Thoracic aorta (tissue), 2 donors: ENCODE data around the gene SGCD. TPM values are rescaled to one million over a fixed set of nuclear protein-coding genes. Genes with fewer than 3 reads are reported as not detected.

ENCODE experiments used
- ATAC-seq: fragments of 150-250 bp; one replicate; pipeline ENCODE4 v1.8.0; 2017; ENCODE audit warnings: low read depth; ENCODE audit not compliant: insufficient number of reproducible peaks, low FRiP score
- DNase-seq: peaks from one replicate; pipeline ENCODE4 v3.0.0-alpha.2; 2020; ENCODE audit warnings: low spot score
- H3K27ac ChIP-seq, 2 donors: fragments of 200-600 bp; sonication (generic); 1 replicate in 1 of 2; 2 replicates in 1 of 2; pipeline ENCODE4 v1.5.1; 2016; ENCODE audit warnings: mild to moderate bottlenecking in 2 of 2, moderate library complexity in 2 of 2
- H3K27me3 ChIP-seq: fragments of 200-600 bp; sonication (generic); replicated peaks from 2 replicates; pipeline ENCODE4 v1.6.0; 2016; ENCODE audit warnings: mild to moderate bottlenecking; ENCODE audit not compliant: insufficient read depth
- H3K36me3 ChIP-seq: fragments of 200-600 bp; sonication (generic); one replicate; pipeline ENCODE4 v1.5.1; 2016
- H3K4me1 ChIP-seq, 2 donors: fragments of 200-600 bp; sonication (generic); 1 replicate in 1 of 2; 2 replicates in 1 of 2; pipeline versions ENCODE4 v1.5.1 to v1.6.0; 2016; ENCODE audit warnings: low read depth in 2 of 2, mild to moderate bottlenecking in 1 of 2; ENCODE audit not compliant: control insufficient read depth in 1 of 2
- H3K4me3 ChIP-seq: fragments of 200-600 bp; sonication (generic); 2 replicates; pipeline ENCODE4 v1.5.1; 2016; ENCODE audit warnings: mild to moderate bottlenecking
- H3K9me3 ChIP-seq: fragments of 200-600 bp; sonication (generic); 2 replicates; pipeline ENCODE4 v1.5.1; 2016
- CTCF ChIP-seq: fragments of 200-600 bp; sonication (generic); IDR thresholded peaks from one replicate; pipeline ENCODE4 v1.5.1; 2019; ENCODE audit warnings: antibody characterized with exemption
- total RNA-seq, 2 donors: library from RNA; depleted of rRNA; stranded (reverse); fragments of >200 nt; gene quantifications; one replicate each; pipeline versions ENCODE4 v1.1.0 to v1.2.3, GENCODE V29; 2016

Gene SGCD
- 10 to 100 TPM; 20.4 to 40.3 TPM for total RNA-seq

- Histone ChIP-seq H3K27ac (peak within 1 kb of the TSS; percentile 67 to 75), H3K4me1 (peaks cover 5 to 28% of the 10 kb centered on the region in 2 donors), H3K36me3 (no peaks in the 10 kb centered on the region), H3K9me3 (no peaks in the 10 kb centered on the region), H3K4me3 (peak within 1 kb of the TSS; percentile 77), H3K27me3 (no peaks in the 10 kb centered on the region)
- DNase-seq: peak; percentile 14
- no peak for TF ChIP-seq CTCF
- peak; percentile 76 for ATAC-seq
Measured at GRCh38 chr5:156326718-156327259, at the start of gene SGCD. SGCD (plus strand) TSS chr5:156327164.

GRCh38 chr5:156277290-156277689 lies 49.7 kb upstream of the SGCD start:
- Histone ChIP-seq H3K9me3 (no peaks in the 10 kb centered on the region), H3K27me3 (no peaks in the 10 kb centered on the region), H3K36me3 (no peaks in the 10 kb centered on the region), H3K4me3 (no peak overlapping the region), H3K27ac (no peak overlapping the region), H3K4me1 (no peaks in the 10 kb centered on the region)
- ATAC-seq (no peak), DNase-seq (no peak)
- no peak for TF ChIP-seq CTCF

GRCh38 chr5:156295431-156295830 lies 31.5 kb upstream of the SGCD start:
- TF ChIP-seq CTCF: no peak
- H3K27ac ChIP-seq: no peak overlapping the region
- no peaks in the 10 kb centered on the region for H3K36me3 ChIP-seq
- H3K4me3 ChIP-seq: no peak overlapping the region
- ATAC-seq (no peak), DNase-seq (no peak)
- no peaks in the 10 kb centered on the region for H3K27me3 ChIP-seq
- no peaks in the 10 kb centered on the region for H3K4me1 ChIP-seq
- no peaks in the 10 kb centered on the region for H3K9me3 ChIP-seq

GRCh38 chr5:156310115-156310514 lies 16.8 kb upstream of the SGCD start:
- Histone ChIP-seq H3K36me3 (no peaks in the 10 kb centered on the region), H3K4me3 (no peak overlapping the region), H3K9me3 (peaks cover 4% of the 10 kb centered on the region), H3K4me1 (no peaks in the 10 kb centered on the region), H3K27ac (no peak overlapping the region), H3K27me3 (no peaks in the 10 kb centered on the region)
- DNase-seq: no peak
- no peak for ATAC-seq
- no peak for TF ChIP-seq CTCF

- Histone ChIP-seq H3K36me3 (no peaks in the 10 kb centered on the region), H3K27ac (no peak overlapping the region), H3K27me3 (no peaks in the 10 kb centered on the region), H3K4me1 (no peaks in the 10 kb centered on the region), H3K9me3 (peaks cover 4% of the 10 kb centered on the region), H3K4me3 (no peak overlapping the region)
- ATAC-seq (no peak), DNase-seq (no peak)
- no peak for TF ChIP-seq CTCF
Measured at GRCh38 chr5:156312897-156313694, 13.9 kb upstream of the SGCD start.
